ENCODE measurements around the gene DLG2. TPM values are rescaled to one million over a fixed set of nuclear protein-coding genes. Genes with fewer than 3 reads are reported as not detected.
A peak's percentile ranks its signal among the peaks of the same experiment; 100 is the strongest.
"Not testable (repeated sequence)": the region's sequence is repeated elsewhere in the genome, so short reads cannot be mapped to it uniquely, and the experiment has no call there.

Gene DLG2
- total RNA-seq, 1 experiment from 2014 or later: 0.72 TPM

DNA sequence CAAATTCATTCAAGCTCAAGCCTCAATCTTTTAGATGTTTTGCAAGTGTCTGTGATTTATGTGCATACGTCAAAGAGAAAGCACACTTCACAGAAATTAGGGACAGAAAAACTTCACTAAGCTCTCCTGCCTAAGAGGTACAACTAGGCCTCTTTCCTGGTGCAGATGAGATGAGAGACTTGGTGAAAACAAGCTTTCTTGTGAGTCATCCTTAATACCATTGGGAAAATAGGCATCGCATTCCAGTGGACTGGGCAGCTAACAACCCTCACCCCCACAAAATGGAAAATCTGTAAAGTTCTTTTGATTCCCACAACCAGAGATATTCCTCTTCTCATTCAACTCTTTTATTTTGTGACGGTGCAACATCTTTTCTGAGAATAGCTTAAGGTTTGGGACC is 1230.6 kb downstream of the DLG2 start:
- no peak for DNase-seq (ENCODE audit: low spot score)

DNA sequence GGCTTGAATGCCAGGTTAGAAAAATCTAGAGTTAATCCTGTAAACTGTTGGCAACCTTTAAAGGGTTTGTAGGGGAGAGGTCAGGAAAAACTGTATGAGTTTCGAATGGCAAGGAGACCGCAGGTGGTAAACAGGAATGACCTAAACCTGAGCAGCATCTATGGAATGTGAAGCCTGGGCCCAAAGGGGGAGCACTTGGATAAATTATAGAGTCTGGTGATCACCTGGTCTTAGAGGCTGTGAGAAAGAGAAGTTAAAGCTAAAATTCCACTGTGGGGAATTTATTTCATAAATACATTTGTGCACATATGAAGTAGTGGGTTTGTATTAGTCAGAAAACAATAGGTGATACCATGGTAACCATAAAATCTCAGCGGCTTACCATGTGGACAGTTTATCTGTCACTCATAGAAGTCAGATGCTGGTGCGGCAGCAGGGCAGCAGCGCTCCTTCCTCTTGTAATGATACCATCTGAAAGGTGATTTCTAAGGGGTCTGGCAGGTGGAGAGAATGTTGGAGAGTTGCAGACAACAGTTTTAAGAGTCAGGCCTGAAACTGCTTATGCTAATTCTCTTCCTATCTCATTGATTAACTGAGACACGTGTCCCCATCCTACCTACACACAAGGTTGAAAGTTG is 1236.6 kb downstream of the DLG2 start:
- peak; percentile 42 for DNase-seq (ENCODE audit: low spot score)

DNA sequence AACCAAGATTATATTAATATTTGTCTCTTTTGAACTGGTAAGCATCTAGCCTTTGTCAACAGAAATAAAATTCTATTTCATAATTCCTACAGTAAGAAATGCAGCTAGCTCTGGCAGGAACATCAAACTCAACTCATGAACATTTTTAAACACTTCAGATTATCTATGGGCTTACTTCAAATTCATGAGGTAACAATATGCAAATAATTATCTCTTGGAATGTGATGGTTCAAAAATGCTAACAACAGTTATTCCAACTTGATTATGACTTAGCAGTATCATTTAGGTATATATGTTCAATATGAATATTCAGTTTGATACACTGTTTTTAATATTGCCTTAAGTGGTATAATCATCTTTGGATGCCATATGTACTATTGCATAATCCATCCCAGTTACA is 1237.4 kb downstream of the DLG2 start:
- DNase-seq (ENCODE audit: low spot score): no peak

DNA sequence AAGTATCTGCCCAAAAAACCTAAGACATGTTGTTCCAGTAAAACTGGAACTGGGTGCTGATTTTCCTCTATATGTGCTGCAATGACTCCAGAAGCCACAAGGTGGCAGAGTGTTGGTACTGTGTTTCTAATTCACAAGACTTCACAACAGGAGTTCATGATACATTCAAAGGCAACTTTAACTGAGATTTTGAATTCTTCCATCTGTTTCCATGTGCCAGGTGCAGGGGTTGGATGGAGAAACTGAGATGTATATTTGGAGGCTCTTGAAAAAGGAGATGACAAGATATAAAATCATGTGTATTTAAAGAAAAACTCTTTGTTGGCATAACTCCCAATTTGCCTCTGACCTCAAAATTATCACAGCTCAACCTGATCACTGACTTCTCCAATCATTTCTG is 1242.4 kb downstream of the DLG2 start:
- DNase-seq (ENCODE audit: low spot score): peak; percentile 61

DNA sequence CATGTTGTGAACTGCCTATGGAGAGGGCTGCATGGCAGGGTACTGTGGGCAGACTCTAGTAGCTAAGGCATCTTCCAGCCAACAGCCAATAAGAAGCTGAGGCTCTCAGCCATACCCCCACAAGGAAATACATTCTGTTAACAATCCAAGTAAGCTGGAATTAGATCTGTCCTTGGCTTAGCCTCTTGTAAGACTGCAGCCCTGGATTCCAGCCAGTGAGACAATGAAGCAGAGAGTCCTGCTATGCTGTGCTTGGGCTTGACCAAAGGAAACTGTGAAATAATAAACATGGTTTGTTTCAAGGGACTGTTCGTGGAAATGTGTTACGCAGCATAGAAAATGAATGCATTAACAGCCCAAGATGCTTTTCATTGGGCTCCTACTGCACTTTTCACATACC is 1243.6 kb downstream of the DLG2 start:
- no peak for DNase-seq (ENCODE audit: low spot score)

DNA sequence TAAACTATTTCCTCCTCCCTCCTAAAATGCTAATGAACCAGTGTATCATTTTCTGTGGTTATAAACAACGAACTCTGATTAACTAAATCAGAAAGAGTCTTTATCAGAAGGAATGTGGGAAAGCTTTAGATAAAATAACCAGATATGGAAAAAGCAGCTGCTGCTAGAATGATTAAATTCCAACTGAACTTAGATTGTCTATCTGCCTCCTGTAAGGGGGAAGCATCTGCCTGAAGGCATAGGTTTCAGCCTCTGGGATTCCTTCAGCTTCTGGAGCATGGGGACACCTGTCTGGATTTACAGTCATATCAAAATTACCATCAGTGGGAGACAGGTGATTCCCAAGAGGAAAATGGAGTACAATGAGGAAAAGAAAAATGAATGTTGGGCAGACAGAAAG is 1245.5 kb downstream of the DLG2 start:
- DNase-seq (ENCODE audit: low spot score): no peak

DNA sequence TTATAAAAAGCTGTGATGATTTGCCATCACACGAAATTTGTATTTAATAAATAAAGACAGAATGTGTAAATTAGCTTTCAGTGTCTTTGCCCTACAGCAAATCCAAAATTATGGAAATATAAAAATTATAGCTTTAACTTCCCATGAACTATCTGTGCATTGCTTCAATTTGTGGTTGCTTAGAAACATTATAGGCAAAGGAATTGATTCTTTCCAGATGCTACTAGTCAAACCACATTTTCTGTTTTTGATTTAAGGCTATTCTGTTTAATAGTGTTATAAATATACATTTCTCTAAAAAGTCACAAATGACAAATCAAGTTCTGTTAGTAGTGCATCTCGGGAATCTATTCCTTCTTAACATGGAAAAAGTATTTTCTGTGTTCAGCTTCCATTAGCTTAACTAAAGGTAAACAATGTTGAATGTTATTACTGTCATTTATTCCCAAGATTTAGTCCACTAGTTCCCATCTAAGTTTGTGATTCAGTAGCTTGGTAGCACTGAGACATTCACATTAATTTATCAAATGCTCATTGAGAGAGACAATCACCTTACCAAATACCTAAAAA is 1254.7 kb downstream of the DLG2 start:
- no peak for DNase-seq (ENCODE audit: low spot score)

DNA sequence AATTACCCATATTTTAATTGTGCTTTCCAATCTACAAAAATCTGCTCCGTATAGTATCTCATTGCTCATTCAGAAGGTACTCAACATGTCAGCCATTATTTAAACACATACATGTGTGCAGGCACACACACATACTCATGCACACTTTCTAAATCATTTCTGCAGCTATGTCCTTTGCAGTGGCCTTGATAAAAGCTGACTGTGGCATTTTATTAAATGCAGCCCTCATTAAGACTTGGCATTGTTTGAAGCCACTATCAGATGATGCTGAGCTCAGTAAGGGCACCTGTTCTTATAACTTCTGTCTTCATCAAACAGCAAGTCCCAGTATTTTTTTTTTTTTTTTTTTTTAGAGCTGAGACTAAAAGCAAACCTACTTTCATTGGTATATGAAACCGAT is 1269.1 kb downstream of the DLG2 start:
- no peak for DNase-seq (ENCODE audit: low spot score)

DNA sequence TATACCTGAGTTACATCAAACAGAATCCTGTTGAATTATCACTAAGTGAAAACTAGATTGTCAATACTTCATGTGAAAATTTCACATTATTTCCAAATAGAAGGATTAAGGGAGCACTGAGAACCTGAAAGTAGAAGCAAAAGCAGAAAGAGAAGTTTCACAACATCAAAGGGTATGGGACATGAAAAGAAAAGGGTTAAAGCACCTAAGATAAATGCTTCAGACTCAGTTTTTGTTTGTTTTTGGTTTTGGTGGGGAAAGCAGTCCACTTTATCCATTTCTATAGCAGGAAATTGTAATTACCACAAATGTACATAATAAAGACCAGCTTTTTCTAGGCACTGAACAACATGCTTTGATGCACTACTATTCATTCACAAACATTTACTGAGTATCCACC is 1271.2 kb downstream of the DLG2 start:
- DNase-seq (ENCODE audit: low spot score): no peak

DNA sequence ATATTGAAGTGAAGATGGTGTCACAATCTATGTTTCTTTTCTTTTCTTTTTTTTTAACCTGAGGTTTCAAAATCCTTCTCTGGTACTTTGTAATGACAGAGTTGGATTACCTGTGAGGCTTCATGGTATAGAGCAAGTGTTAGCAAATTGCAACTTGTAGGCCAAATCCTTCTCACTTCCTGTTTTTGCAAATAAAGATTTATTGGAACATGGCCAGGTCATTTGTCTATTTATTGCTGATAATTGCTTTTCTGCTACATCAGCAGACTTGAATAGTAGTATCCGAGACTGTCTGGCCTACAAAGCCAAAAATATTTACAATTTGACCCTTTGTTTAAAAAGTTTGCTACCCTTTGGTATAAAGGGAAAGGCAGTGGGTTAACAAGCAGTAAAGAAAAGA is 1281.5 kb downstream of the DLG2 start:
- DNase-seq (ENCODE audit: low spot score): no peak

DNA sequence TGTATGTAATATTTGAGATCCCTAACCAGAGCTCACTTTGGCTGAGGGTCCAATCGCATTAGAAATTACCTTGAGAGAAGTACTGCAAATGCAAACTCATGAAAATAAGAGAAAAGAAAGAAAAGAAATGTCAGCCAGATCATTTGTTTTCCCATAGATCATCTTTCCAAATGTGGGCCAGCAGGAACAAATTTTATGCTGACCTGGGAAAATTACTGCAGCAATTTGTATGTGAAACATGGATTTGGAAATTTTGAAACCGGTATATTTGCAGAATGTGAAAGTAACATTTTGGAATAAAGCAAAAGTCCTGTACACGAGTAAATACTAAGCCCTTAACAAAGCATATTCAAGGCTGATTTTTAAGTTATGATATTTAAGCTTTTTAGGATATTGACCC is 1282.1 kb downstream of the DLG2 start:
- no peak for DNase-seq (ENCODE audit: low spot score)

DNA sequence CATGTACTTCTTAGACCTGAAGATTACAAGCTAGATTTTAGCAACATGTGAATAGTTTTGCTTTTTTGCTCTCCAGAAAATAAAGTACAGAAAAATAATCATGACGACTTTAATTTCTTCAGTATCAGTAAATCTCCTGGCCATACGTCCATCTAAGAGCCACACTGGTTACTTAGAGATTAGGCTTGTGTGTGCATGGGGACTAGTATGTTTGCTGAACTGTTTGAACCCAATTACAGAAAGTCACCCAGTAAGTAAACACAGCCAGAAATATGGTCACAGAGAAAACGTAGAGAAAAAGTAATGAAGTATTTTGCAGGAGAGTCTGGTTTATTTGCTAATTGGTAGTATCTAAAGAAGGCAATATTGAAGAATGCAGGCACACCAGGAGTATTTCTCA is 1287.3 kb downstream of the DLG2 start:
- DNase-seq (ENCODE audit: low spot score): no peak

DNA sequence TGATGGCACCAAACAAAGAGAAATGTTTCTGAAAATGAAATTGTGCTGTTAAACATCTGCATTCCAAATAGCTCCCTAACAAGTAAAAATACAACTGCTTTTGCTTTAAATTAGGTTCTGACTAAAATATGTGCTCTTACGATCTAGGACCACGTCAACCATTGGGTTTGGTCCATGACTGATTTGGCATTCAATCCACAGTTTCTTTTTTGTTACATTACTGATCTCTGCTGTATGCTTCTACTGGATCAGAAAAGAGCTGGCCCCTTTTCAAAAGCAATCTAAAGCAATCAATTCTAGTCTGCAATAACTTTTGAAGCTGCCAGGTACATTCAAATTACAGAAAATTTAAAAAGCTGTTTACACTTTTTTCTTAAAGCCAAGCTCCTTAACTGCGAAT is 1293.9 kb downstream of the DLG2 start:
- no peak for DNase-seq (ENCODE audit: low spot score)

DNA sequence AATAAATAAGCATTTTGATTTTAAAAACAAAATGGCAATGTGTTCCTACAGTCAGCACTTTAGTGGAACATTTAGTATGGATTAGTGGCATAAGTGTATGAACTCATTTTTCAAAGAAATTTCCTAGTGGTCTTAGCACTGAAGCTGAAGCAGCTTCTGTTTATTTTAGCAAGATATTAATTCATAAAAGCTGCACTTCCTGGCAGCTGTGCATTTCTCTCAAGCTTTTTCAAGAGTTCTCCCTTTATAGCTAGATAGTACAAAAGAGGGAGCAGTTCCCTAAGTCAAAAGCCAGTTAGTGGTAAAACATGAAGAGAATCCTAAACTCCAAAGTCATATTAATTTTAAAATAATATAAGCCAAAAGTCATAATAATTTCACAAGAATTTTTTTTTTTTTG is 1304.9 kb downstream of the DLG2 start:
- no peak for DNase-seq (ENCODE audit: low spot score)

DNA sequence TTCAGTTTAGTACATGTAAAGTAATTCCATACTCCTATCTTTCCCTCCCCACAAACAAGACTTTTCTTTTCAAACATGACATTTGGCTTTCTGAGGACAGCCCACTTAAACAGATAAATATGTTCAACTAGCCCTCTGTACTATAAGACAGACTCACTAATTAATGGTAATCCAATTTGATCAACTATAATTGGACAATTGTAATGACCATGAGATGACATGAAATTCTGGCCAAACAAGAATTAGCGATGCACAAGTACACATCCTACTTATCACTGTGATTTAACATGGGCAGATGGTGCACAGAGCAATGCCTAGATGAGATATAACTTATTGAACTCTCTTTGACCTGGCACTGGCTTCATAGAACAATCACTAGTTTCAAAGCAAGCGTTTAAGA is 1307.3 kb downstream of the DLG2 start:
- DNase-seq (ENCODE audit: low spot score): no peak

DNA sequence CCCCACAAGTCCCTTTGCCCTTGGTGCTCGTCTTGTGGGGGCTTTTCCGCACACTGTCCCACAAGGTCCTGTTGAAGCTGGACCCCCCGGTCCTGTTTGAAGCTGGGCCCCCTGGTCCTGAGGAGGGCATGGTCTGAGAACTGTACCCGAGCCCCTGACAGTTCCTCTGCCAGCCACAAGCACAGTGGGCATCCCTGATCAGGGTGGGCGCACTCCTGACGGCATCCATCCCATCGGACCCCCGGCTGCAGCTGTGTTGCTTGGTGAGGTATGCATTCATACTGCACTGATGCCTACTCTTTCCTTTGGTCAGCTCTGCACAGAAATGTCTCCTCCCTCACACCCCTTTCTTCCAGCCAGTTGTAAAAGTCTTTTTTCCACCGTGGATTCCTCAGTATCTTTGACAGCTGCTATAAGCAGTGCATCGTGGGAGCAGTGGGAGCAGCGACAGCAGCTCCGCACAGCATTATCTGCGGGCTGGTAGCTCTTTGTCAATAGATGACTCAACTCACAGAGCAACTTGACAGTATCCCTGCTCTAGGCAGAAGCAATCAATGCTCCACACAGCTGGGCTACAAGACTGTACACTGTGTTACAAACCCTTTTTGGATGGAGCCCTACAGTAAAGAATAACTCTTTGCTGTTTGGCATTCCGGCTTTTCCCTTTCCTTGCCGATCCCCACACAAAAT is 1310.1 kb downstream of the DLG2 start:
- DNase-seq (ENCODE audit: low spot score): peak; percentile 37

DNA sequence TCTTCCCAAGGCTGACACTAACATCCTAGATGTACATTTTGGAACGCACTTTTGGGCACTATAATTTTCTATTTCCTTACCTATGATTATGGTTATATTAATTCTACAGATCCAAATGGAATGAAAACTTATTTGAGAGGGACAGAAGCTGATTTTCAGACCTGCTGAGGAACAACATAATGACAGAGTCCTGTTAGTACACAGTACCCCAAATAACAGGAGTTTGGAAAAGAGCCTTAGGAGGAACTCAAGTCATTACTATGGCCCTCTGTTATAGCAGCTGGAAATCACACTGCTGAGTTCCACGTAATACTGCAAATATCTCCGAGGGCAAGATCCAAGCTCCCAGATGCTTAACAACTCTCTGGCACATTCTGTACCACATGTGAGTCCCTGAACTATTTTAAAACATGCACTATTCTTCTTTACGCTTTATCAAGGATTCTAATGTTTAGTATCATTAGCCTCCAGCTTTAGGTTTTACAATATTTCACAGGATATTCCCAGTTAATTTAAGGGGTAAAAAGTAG is 1313.2 kb downstream of the DLG2 start:
- no peak for DNase-seq (ENCODE audit: low spot score)

DNA sequence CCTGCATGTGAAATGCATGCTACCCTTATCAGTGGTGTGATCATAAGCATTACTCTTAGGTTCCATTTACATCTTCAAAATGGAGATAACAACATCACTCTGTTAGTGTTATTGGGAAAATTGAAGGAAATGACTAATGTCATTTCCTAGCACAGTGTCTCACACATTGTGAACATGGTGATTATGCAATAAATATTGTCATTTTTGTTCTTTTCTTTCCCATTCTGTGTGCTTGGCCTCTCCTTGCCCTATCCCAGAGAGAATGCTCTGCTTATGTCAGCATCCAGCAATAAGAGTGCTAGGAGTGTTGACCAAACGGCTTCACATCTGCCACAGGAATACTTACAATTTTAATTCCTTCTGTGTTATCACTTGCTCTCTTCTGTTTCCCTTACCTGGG is 1316.9 kb downstream of the DLG2 start:
- DNase-seq (ENCODE audit: low spot score): no peak

DNA sequence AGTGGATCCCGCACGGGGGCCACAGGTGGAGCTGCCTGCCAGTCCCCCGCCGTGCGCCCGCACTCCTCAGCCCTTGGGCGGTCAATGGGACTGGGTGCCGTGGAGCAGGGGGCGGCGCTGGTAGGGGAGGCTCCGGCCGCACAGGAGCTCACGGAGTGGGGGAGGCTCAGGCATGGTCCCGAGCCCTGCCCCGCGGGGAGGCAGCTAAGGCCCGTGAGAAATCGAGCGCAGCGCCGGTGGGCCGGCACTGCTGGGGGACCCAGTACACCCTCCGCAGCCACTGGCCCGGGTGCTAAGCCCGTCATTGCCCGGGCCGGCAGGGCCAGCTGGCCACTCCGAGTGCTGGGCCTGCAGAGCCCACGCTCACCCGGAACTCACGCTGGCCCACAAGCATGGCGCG is 1318.7 kb downstream of the DLG2 start:
- DNase-seq (ENCODE audit: low spot score): not testable (repeated sequence)

DNA sequence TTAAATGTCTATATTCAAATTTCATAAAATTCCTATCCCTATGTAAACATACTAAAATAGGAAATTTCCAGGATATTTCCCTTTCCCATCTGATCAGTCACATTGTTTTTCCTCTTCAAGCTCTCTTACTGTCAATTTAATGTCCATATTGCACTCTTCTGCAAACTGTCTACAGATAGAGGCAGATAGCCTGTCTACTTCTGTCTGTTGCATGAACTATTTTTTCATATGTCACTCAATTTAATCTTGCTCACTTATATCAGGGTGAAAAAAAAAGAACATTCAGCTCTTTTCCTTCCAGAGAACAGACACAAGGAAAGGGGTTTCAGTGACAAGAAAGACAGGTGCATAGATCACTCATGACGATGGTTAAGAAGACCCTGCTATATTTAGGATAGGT is 1327.1 kb downstream of the DLG2 start:
- DNase-seq (ENCODE audit: low spot score): no peak

DNA sequence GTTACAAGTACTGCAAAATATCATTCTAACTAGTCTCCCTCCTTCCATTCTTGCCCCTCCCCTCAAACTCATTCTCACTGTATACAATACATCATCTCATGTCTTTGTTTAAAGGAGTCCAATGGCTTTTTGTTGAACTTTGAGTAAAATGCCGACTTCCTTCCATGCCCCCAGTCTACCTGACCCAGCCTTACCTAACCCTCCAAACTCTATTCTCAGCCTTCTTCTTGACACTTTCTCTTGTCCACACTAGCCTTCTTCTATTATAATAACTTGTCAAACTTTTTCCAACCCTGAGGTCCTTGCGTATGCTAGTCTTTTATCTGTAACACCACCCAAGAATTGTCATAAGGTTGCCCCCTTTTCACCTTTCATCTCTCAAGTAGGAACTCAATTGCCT is 1329.6 kb downstream of the DLG2 start:
- DNase-seq (ENCODE audit: low spot score): no peak

DNA sequence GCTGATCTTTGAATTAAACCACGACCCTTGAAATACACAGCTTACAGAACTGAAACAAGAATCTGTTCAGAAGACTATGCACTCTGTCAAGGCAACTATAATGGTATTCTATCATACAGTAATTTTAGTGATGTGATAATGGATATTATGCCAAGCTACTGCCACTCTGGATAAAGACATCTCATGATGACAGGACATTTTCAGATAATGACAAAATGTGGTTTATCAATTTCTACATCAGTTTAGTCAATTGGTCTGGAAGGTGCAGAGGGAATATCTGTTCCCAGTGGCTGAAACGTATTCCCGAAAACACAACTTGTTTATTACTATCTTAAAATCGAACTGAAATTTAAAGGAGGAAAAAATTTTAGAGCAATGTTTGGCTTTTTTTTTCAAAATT is 1331.3 kb downstream of the DLG2 start:
- DNase-seq (ENCODE audit: low spot score): no peak

DNA sequence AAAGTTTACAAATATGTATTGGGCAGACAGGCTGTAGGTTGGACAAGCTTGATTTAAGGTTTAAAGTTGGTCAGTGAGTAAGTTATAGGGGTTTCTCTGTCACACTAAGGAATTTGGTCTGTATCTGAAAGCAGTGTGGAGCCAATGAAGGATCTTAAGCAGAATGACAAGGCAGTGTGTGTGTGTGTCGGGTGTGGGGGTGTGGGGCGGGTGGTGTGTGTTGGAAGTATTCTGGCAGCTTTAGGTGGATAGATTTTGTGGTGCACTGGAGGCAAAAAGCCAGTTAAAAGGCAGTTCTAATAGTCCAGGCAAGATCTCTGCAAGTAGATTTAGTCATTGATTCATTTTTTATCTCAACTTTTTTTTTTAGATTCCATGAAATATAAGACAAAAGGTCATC is 1334.2 kb downstream of the DLG2 start:
- DNase-seq (ENCODE audit: low spot score): no peak

Measured in A172 (cell line).